Measurements from ENCODE around the gene AKR1B15. TPM values are rescaled to one million over a fixed set of nuclear protein-coding genes. Genes with fewer than 3 reads are reported as not detected.
"Not testable (repeated sequence)": the region's sequence is repeated elsewhere in the genome, so short reads cannot be mapped to it uniquely, and the experiment has no call there.

Gene AKR1B15
- total RNA-seq, 6 experiments from 2014 or later = not detected

DNA sequence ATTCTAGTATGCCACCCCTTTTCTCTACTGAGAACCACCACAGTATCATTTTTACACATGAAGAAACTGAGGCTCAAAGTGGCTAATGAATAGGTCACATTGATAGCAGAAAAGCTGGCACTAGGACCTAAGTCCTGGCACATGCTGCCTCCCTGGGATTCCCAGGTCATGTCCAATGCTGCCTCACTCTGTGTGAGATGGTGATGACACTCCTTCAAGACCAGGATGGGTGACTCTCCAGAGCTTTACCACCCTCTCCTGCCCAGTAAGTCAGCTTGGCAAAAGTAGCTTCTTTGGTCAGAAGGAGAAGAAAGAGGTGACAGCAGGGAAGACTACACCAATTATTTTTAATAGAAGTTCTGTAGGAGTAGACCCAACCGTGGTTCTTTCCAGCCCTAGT lies 34.8 kb upstream of the AKR1B15 start:
- H3K4me3 Mint-ChIP-seq = no peak overlapping the region
- no peaks in the 10 kb centered on the region for H3K36me3 Mint-ChIP-seq (ENCODE audit: low read depth)
- no peaks in the 10 kb centered on the region for H3K9me3 Mint-ChIP-seq
- TF ChIP-seq, protein P1, sequence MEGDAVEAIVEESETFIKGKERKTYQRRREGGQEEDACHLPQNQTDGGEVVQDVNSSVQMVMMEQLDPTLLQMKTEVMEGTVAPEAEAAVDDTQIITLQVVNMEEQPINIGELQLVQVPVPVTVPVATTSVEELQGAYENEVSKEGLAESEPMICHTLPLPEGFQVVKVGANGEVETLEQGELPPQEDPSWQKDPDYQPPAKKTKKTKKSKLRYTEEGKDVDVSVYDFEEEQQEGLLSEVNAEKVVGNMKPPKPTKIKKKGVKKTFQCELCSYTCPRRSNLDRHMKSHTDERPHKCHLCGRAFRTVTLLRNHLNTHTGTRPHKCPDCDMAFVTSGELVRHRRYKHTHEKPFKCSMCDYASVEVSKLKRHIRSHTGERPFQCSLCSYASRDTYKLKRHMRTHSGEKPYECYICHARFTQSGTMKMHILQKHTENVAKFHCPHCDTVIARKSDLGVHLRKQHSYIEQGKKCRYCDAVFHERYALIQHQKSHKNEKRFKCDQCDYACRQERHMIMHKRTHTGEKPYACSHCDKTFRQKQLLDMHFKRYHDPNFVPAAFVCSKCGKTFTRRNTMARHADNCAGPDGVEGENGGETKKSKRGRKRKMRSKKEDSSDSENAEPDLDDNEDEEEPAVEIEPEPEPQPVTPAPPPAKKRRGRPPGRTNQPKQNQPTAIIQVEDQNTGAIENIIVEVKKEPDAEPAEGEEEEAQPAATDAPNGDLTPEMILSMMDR (IDR thresholded peaks at IDR 0.05) = no peak
- DNase-seq = no peak
- H3K4me1 Mint-ChIP-seq (ENCODE audit: low read depth) = peaks cover 40% of the 10 kb centered on the region
- no peak overlapping the region for H3K27ac Mint-ChIP-seq
- H3K27me3 Mint-ChIP-seq (ENCODE audit: insufficient read depth) = no peaks in the 10 kb centered on the region; the same call in none of the 2 replicates

DNA sequence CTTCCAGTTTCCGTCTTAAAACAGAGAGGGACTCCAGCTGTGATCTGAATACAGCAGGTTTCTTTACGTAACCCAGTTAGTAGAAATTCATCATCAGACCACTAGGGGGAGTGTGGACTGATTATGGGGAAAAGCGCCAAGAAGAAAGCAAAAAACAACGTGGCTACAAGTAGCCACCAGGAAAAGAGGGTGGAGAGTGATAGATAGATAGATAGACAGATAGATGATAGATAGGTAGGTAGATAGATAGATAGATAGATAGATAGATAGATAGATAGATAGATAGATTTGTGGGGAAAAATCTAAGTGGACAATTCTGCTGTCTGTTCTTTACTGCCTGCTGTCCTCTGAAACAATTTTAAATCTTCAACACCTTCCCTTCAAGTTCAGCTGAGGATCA lies 34.2 kb upstream of the AKR1B15 start:
- peak overlapping the region; percentile 82 for H3K27ac Mint-ChIP-seq
- H3K36me3 Mint-ChIP-seq (ENCODE audit: low read depth) = no peaks in the 10 kb centered on the region
- TF ChIP-seq, protein P1 (IDR thresholded peaks at IDR 0.05) = peak; percentile 94
- H3K27me3 Mint-ChIP-seq (ENCODE audit: insufficient read depth) = no peaks in the 10 kb centered on the region; the same call in none of the 2 replicates
- no peak overlapping the region; the same call in 1 of the 2 replicates for H3K4me3 Mint-ChIP-seq
- H3K4me1 Mint-ChIP-seq (ENCODE audit: low read depth) = peaks cover 40% of the 10 kb centered on the region
- H3K9me3 Mint-ChIP-seq = no peaks in the 10 kb centered on the region
- DNase-seq = peak; percentile 79

DNA sequence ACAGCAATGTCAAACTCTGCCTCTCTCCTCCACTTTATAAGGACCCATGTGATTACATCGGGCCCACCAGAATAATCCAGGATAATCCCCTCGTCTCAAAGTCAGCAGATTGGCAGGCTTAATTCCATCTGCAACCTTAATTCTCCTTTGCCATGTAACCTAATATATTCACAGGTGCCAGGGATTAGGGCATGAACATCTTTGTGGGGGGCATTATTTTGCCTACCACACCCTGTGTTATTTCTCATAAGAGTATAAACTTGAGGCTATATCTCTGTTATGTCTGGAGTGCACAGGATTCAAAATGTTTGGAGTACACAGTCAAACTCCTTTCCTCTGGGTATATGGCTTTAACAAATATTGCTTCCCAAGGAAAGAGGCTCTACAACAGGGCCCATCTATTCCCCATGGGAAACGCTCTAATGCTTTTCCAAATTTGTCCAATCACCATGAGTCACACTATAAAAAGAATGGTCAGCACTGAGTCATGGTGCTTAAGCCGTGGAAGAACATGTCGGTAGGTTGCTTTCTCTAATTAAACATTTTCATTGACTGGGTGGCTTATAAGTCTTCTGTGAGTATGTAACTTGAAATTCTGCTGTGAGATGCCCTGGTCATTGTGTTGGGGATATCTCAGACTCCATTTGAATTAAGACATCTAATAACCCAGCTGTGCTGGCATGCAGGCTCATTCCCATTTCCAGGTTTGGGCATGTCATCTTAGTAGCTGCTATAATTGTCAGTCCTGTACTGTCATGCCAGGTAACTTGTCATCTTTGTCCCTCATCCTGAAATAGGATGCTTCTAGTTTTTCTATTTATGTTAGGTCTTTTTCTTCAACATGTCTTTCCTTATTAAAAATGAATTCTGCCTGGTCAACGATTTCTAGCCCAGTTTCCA lies 33.1 kb upstream of the AKR1B15 start:
- Mint-ChIP-seq H3K36me3 (ENCODE audit: low read depth) (no peaks in the 10 kb centered on the region), H3K9me3 (no peaks in the 10 kb centered on the region), H3K27ac (peak overlapping the region; percentile 82), H3K27me3 (ENCODE audit: insufficient read depth) (no peaks in the 10 kb centered on the region; the same call in 1 of the 2 replicates), H3K4me3 (peak overlapping the region; percentile 29), H3K4me1 (ENCODE audit: low read depth) (peaks cover 40% of the 10 kb centered on the region)
- TF ChIP-seq, protein P1 (IDR thresholded peaks at IDR 0.05) = no peak
- DNase-seq = peak; percentile 91

DNA sequence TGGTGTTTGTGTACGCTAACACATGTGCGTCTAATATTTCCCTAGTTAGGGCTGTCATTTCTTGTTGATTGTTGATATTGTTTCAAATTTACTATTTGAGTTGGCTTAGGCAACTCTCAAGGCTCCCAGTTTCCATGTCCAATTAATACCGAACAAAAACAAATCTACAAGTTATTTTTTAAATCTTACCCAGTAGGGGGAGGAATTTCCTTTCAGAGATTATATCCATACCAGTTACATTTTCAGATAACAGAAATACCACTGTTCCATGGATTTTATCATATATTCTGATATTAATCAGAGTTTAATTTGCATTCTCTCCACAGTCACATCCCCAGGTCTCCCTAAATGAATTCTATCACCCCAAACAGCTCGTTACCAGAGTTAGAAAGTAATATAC lies 28.8 kb upstream of the AKR1B15 start:
- Mint-ChIP-seq H3K36me3 (ENCODE audit: low read depth) (no peaks in the 10 kb centered on the region), H3K4me1 (ENCODE audit: low read depth) (peaks cover 21% of the 10 kb centered on the region), H3K4me3 (no peak overlapping the region), H3K27me3 (ENCODE audit: insufficient read depth) (no peaks in the 10 kb centered on the region; the same call in 1 of the 2 replicates), H3K27ac (no peak overlapping the region), H3K9me3 (no peaks in the 10 kb centered on the region)
- no peak for DNase-seq
- TF ChIP-seq, protein P1 (IDR thresholded peaks at IDR 0.05) = peak; percentile 72

DNA sequence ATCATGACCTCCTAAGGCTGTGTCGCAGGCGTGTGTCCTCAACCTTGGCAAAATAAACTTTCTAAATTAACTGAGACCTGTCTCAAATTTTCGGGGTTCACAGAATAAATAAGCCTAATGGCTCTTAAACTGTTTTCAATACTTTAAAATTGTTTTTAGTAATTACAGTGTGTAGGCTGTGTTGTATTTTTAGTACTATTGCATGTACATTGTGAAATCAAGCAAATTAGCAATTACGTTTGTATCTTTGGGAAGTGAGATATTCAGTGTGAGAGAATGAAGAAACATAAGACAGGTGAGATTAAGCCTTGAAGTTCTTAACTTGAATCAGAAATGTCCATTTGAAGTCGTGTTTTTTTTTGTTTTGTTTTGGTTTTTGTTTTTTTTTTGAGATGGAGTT lies 26.3 kb upstream of the AKR1B15 start:
- peaks cover 8% of the 10 kb centered on the region for H3K4me1 Mint-ChIP-seq (ENCODE audit: low read depth)
- TF ChIP-seq, protein P1 (IDR thresholded peaks at IDR 0.05) = no peak
- H3K27ac Mint-ChIP-seq = no peak overlapping the region
- H3K4me3 Mint-ChIP-seq = no peak overlapping the region
- H3K36me3 Mint-ChIP-seq (ENCODE audit: low read depth) = no peaks in the 10 kb centered on the region
- no peak for DNase-seq
- no peaks in the 10 kb centered on the region; the same call in 1 of the 2 replicates for H3K27me3 Mint-ChIP-seq (ENCODE audit: insufficient read depth)
- no peaks in the 10 kb centered on the region for H3K9me3 Mint-ChIP-seq

DNA sequence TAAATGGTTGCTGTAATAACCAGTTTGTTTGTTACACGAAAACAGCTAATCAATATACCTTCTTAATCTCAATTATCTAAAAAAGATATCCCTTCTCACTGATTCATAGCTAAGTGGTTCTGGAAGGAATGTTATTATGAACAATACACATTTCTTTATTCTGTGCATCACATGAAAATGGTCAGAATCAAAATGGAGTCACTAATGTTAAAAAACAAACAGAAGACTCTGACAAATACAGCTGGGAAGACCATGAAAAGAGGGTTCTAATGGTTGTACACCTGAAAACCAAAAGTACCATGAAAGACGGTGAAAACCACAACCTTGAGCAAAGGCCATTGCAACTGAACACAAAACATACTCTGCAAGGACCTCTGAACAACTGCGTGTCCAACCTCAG lies 23.5 kb upstream of the AKR1B15 start:
- DNase-seq; H3K27me3 Mint-ChIP-seq (ENCODE audit: insufficient read depth); H3K36me3 Mint-ChIP-seq (ENCODE audit: low read depth); H3K4me3 Mint-ChIP-seq; H3K27ac Mint-ChIP-seq; H3K9me3 Mint-ChIP-seq: not testable (repeated sequence)
- peaks cover 30% of the 10 kb centered on the region for H3K4me1 Mint-ChIP-seq (ENCODE audit: low read depth)

DNA sequence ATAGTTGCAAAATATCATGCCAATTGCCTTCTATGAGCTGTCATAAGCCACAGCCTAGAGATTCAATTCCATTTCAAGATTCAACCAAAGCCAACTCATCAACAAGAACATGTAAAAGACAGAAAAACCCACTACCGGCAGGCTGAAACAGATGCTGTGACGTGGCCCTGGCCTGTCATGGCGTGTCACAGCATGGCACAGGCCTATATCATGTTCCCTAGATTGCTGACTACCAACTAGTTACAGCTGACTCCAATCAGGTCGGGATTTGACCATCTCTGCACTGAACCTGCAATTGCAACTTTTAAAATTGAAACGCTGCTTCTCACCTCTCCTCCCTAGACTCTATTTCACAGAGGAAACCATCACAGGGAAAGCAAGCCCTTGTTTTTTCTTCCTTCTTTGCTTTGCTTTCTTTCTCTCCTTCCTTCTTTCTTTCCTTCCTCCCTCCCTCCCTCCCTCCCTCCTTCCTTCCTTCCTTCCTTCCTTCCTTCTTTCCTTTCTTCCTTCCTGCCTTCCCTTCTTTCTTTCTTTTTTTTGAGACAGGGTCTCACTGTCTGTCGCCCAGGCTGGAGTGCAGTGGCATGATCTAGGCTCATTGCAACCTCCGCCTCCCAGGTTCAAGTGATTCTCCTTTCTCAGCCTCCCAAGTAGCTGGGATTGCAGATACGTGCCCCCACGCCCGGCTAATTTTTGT lies 22.2 kb upstream of the AKR1B15 start:
- not testable (repeated sequence) for H3K9me3 Mint-ChIP-seq; H3K4me3 Mint-ChIP-seq; H3K36me3 Mint-ChIP-seq (ENCODE audit: low read depth); H3K27me3 Mint-ChIP-seq (ENCODE audit: insufficient read depth); DNase-seq
- H3K4me1 Mint-ChIP-seq (ENCODE audit: low read depth) = peaks cover 30% of the 10 kb centered on the region
- peak overlapping the region; percentile 30 for H3K27ac Mint-ChIP-seq

All from HFFc6 (cell line).